ENCODE results near the gene NDE1. TPM values are rescaled to one million over a fixed set of nuclear protein-coding genes. Genes with fewer than 3 reads are reported as not detected.

The NDE1 gene
- polyA plus RNA-seq, 1 donor (not counting 4 experiments of a cell fraction or from before 2014, with no cell fraction given): 37.8 TPM

DNA sequence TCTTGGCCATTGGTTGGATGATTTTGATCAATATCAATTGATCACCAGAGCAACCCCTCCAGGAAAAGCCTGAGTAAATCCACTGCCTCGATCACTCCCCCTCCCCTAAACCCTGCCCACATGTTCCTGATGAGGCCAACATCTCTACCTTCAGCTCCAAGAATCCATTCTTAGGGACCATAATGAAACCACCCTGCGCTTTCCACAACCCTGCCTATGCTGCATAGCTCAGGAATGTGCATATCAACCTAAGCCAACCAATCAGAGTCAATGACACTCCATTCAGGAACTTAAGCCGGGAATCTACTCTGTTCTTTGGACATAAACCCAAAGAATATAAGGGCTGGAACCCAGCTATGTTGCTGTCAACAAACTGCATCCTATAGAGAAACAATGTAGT is 120.5 kb downstream of the NDE1 start:
- Histone ChIP-seq H3K4me2 (ENCODE audit: control insufficient read depth, extremely low read depth, insufficient read depth, low read depth, low read length) (no peak overlapping the region), H3K27me3 (ENCODE audit: control insufficient read depth, extremely low read depth, insufficient read depth, low read length) (peaks cover 6% of the 10 kb centered on the region), H4K20me1 (ENCODE audit: control insufficient read depth, extremely low read depth, insufficient read depth, low read length) (no peaks in the 10 kb centered on the region), H3K79me2 (ENCODE audit: control insufficient read depth, insufficient read depth, low read length) (no peaks in the 10 kb centered on the region), H2AFZ (ENCODE audit: control insufficient read depth, low read length) (no peak overlapping the region), H3K9ac (ENCODE audit: control insufficient read depth, extremely low read depth, insufficient read depth, low read length) (no peak overlapping the region), H3K36me3 (ENCODE audit: control insufficient read depth in 2 of 2, extremely low read depth in 1 of 2, insufficient read depth in 2 of 2, low read length in 2 of 2) (no peaks in the 10 kb centered on the region), H3K9me1 (ENCODE audit: control insufficient read depth, extremely low read depth, insufficient read depth, low read length) (no peaks in the 10 kb centered on the region), H3K9me3 (ENCODE audit: control insufficient read depth, low read depth, low read length) (no peaks in the 10 kb centered on the region), H3K4me1 (ENCODE audit: control insufficient read depth, extremely low read depth, insufficient read depth, low read length) (no peaks in the 10 kb centered on the region), H3K27ac (ENCODE audit: control insufficient read depth, insufficient read depth, low read length) (no peak overlapping the region), H3K4me3 (ENCODE audit: control insufficient read depth in 2 of 3, extremely low read depth in 1 of 3, insufficient read depth in 2 of 3, low read depth in 1 of 3, low read length in 3 of 3) (no peak overlapping the region)
- DNase-seq (ENCODE audit: low read depth, low spot score): no peak
- dilution Hi-C loops (cut with MboI; ENCODE audit: extremely low pct_ligation_motif_present, low sequenced_read_pairs): no loop called here
- no peak for FAIRE-seq
- no peak for TF ChIP-seq EZH2 (IDR thresholded peaks at IDR 0.05; ENCODE audit: low read length)
- TF ChIP-seq, protein P1, sequence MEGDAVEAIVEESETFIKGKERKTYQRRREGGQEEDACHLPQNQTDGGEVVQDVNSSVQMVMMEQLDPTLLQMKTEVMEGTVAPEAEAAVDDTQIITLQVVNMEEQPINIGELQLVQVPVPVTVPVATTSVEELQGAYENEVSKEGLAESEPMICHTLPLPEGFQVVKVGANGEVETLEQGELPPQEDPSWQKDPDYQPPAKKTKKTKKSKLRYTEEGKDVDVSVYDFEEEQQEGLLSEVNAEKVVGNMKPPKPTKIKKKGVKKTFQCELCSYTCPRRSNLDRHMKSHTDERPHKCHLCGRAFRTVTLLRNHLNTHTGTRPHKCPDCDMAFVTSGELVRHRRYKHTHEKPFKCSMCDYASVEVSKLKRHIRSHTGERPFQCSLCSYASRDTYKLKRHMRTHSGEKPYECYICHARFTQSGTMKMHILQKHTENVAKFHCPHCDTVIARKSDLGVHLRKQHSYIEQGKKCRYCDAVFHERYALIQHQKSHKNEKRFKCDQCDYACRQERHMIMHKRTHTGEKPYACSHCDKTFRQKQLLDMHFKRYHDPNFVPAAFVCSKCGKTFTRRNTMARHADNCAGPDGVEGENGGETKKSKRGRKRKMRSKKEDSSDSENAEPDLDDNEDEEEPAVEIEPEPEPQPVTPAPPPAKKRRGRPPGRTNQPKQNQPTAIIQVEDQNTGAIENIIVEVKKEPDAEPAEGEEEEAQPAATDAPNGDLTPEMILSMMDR (optimal IDR thresholded peaks at IDR 0.05 in 1 of 3, IDR thresholded peaks at IDR 0.05 in 1 of 3, conservative IDR thresholded peaks at IDR 0.05 in 1 of 3; ENCODE audit: extremely low read depth in 1 of 3, insufficient read depth in 2 of 3, low read length in 3 of 3): no peak

- no peak overlapping the region for H3K4me3 ChIP-seq (ENCODE audit: control insufficient read depth in 2 of 3, extremely low read depth in 1 of 3, insufficient read depth in 2 of 3, low read depth in 1 of 3, low read length in 3 of 3)
- H3K27me3 ChIP-seq (ENCODE audit: control insufficient read depth, extremely low read depth, insufficient read depth, low read length): peaks cover 9% of the 10 kb centered on the region
- no peaks in the 10 kb centered on the region for H3K36me3 ChIP-seq (ENCODE audit: control insufficient read depth in 2 of 2, extremely low read depth in 1 of 2, insufficient read depth in 2 of 2, low read length in 2 of 2)
- H3K9me3 ChIP-seq (ENCODE audit: control insufficient read depth, low read depth, low read length): no peaks in the 10 kb centered on the region
- H2AFZ ChIP-seq (ENCODE audit: control insufficient read depth, low read length): no peak overlapping the region
- H3K9me1 ChIP-seq (ENCODE audit: control insufficient read depth, extremely low read depth, insufficient read depth, low read length): no peaks in the 10 kb centered on the region
- H3K27ac ChIP-seq (ENCODE audit: control insufficient read depth, insufficient read depth, low read length): no peak overlapping the region
- H4K20me1 ChIP-seq (ENCODE audit: control insufficient read depth, extremely low read depth, insufficient read depth, low read length): no peaks in the 10 kb centered on the region
- H3K4me2 ChIP-seq (ENCODE audit: control insufficient read depth, extremely low read depth, insufficient read depth, low read depth, low read length): no peak overlapping the region
- H3K4me1 ChIP-seq (ENCODE audit: control insufficient read depth, extremely low read depth, insufficient read depth, low read length): no peaks in the 10 kb centered on the region
- dilution Hi-C loops (cut with MboI; ENCODE audit: extremely low pct_ligation_motif_present, low sequenced_read_pairs): no loop called here
- no peak overlapping the region for H3K9ac ChIP-seq (ENCODE audit: control insufficient read depth, extremely low read depth, insufficient read depth, low read length)
- DNase-seq (ENCODE audit: low read depth, low spot score) (no peak), FAIRE-seq (no peak)
- no peak for TF ChIP-seq EZH2 (IDR thresholded peaks at IDR 0.05; ENCODE audit: low read length)
- TF ChIP-seq, protein P1 (optimal IDR thresholded peaks at IDR 0.05 in 1 of 3, IDR thresholded peaks at IDR 0.05 in 1 of 3, conservative IDR thresholded peaks at IDR 0.05 in 1 of 3; ENCODE audit: extremely low read depth in 1 of 3, insufficient read depth in 2 of 3, low read length in 3 of 3): no peak
- H3K79me2 ChIP-seq (ENCODE audit: control insufficient read depth, insufficient read depth, low read length): no peaks in the 10 kb centered on the region
These were observed 121.6 kb downstream of the NDE1 start for GRCh38 chr16:15771694-15772093.

Measured in keratinocyte (primary cell).